K562 (cell line): Measurements from ENCODE around the gene COL23A1. TPM values are rescaled to one million over a fixed set of nuclear protein-coding genes. Genes with fewer than 3 reads are reported as not detected.

ENCODE experiments used
- ATAC-seq: fragments of 200-7000 bp; cut with Tn5 transposase; 3 replicates; pipeline ENCODE4 v1.9.1; 2020; ENCODE audit warnings: moderate library complexity
- BruUV-seq: library from RNA; stranded (reverse); fragments of 400-500 nt; replicated peaks from 2 replicates; lab custom pipeline; 2021; lab: Mats Ljungman, UMichigan
- CTCF ChIA-PET: fragments of 300-600 bp; formaldehyde crosslinking; extraction: SDS; loops from one replicate; lab custom pipeline; 2021; ENCODE audit warnings: low intra/inter-chr PET ratio; lab: Yijun Ruan, JAX
- POLR2A ChIA-PET: fragments of 300-600, 350-650 bp; sonication (Branson Sonifier 250); formaldehyde crosslinking; extraction: SDS; loops from one replicate; lab custom pipeline; 2021; ENCODE audit warnings: antibody characterized with exemption, inconsistent platforms; lab: Yijun Ruan, JAX
- DNase-seq, 4 experiments: peaks; one replicate each; pipeline versions ENCODE4 v3.0.0 to v3.0.0-alpha.2; 2011 to 2018; ENCODE audit warnings: low spot score in 3 of 4, mixed read lengths in 3 of 4; ENCODE audit errors: extremely low read depth in 1 of 4
- FAIRE-seq: peaks from 2 replicates; lab custom pipeline; 2011; peaks lifted over from hg19 to GRCh38; lab: Jason Lieb, UNC
- H2AFZ ChIP-seq: 2 replicates; pipeline ENCODE4 v1.6.0; 2011; ENCODE audit warnings: low read depth, low read length, control low read depth, inconsistent platforms
- H3K27ac ChIP-seq: fragments of 200-600 bp; 3 replicates; pipeline ENCODE4 v1.8.0; 2011; ENCODE audit warnings: low read depth, mild to moderate bottlenecking, control low read depth, inconsistent platforms, low read length, moderate library complexity, mixed read lengths; ENCODE audit errors: extremely low read depth
- H3K27me3 ChIP-seq, 2 experiments: fragments of 300-600 bp in 1 of 2; 2 replicates in 1 of 2; 3 replicates in 1 of 2; pipeline versions ENCODE4 v1.6.0 to v1.8.0; 2011; ENCODE audit warnings: inconsistent platforms in 2 of 2, low read length in 2 of 2, mild to moderate bottlenecking in 1 of 2, mixed read lengths in 1 of 2, moderate library complexity in 1 of 2; ENCODE audit not compliant: control insufficient read depth in 2 of 2, insufficient read depth in 2 of 2
- H3K36me3 ChIP-seq: fragments of 300-600 bp; 3 replicates; pipeline ENCODE4 v1.8.0; 2011; ENCODE audit warnings: mild to moderate bottlenecking, low read length, inconsistent platforms; ENCODE audit not compliant: control insufficient read depth, insufficient read depth
- H3K4me1 ChIP-seq, 2 experiments: fragments of 200-600 bp in 1 of 2; replicated peaks in 1 of 2; 2 replicates in 1 of 2; 3 replicates in 1 of 2; pipeline versions ENCODE4 v1.5.1 to v1.8.0; 2011; ENCODE audit warnings: inconsistent platforms in 2 of 2, low read length in 2 of 2, mild to moderate bottlenecking in 1 of 2, mixed read lengths in 1 of 2, moderate library complexity in 1 of 2; ENCODE audit not compliant: control insufficient read depth in 2 of 2, insufficient read depth in 2 of 2
- H3K4me2 ChIP-seq: 2 replicates; pipeline ENCODE4 v1.6.1; 2011; ENCODE audit warnings: low read length, control low read depth, inconsistent platforms, mixed read lengths; ENCODE audit not compliant: insufficient read depth
- H3K4me3 ChIP-seq: fragments of 200-600 bp; sonication (generic), shearing (Covaris generic); 2 replicates; pipeline ENCODE4 v1.5.1; 2016; ENCODE audit warnings: control low read depth, inconsistent platforms
- H3K79me2 ChIP-seq: fragments of 200-600 bp; 3 replicates; pipeline ENCODE4 v1.8.0; 2011; ENCODE audit warnings: low read length, inconsistent platforms; ENCODE audit not compliant: control insufficient read depth, insufficient read depth
- H3K9ac ChIP-seq, 2 experiments: 2 replicates each; pipeline versions ENCODE4 v1.6.0 to v1.6.1; 2011; ENCODE audit warnings: low read depth in 2 of 2, low read length in 2 of 2, control low read depth in 1 of 2, inconsistent platforms in 1 of 2, mild to moderate bottlenecking in 1 of 2, mixed read lengths in 1 of 2; ENCODE audit not compliant: insufficient read depth in 1 of 2
- H3K9me1 ChIP-seq: one replicate; pipeline ENCODE4 v1.6.0; 2011; ENCODE audit warnings: inconsistent platforms, mild to moderate bottlenecking, low read length, moderate library complexity; ENCODE audit not compliant: control insufficient read depth, insufficient read depth
- H3K9me3 ChIP-seq: replicated peaks from 2 replicates; pipeline ENCODE4 v1.5.1; 2011; ENCODE audit warnings: low read depth, low read length, inconsistent platforms; ENCODE audit not compliant: control insufficient read depth, insufficient read depth
- H4K20me1 ChIP-seq: replicated peaks from 2 replicates; pipeline ENCODE4 v1.6.1; 2011; ENCODE audit warnings: low read length, inconsistent platforms, mixed read lengths; ENCODE audit not compliant: control insufficient read depth, insufficient read depth
- ESRRB ChIP-seq: fragments of 250-450 bp; sonication (Bioruptor Pico); IDR thresholded peaks from 2 replicates; pipeline ENCODE4 v1.5.0; 2020; ENCODE audit warnings: mild to moderate bottlenecking, moderate library complexity, borderline replicate concordance
- IRF2 ChIP-seq: sonication (generic); formaldehyde crosslinking; IDR thresholded peaks from 2 replicates; pipeline ENCODE4 v1.8.1; 2022; ENCODE audit warnings: mild to moderate bottlenecking, missing genetic modification reagents
- MCM5 ChIP-seq: fragments of 450-650 bp; IDR thresholded peaks from 2 replicates; pipeline ENCODE4 v1.6.1; 2016; ENCODE audit warnings: low read depth
- PHF21A ChIP-seq: fragments of 450-650 bp; IDR thresholded peaks from 2 replicates; pipeline ENCODE4 v1.6.1; 2017; ENCODE audit warnings: low read depth, borderline replicate concordance
- PHF8 ChIP-seq: fragments of 200-600 bp; sonication (generic); IDR thresholded peaks from 2 replicates; pipeline ENCODE4 v1.6.1; 2012; ENCODE audit warnings: mixed run types, mild to moderate bottlenecking, inconsistent platforms, low read length, moderate library complexity, borderline replicate concordance
- PRPF4 ChIP-seq: fragments of 200-400 bp; formaldehyde crosslinking; IDR thresholded peaks from one replicate; pipeline ENCODE4 v1.6.1; 2017; ENCODE audit warnings: low read length, low read depth, mild to moderate bottlenecking; ENCODE audit not compliant: insufficient read depth, poor library complexity, severe bottlenecking
- RBM25 ChIP-seq: fragments of 200-400 bp; formaldehyde crosslinking; IDR thresholded peaks from 2 replicates; pipeline ENCODE4 v1.6.1; 2018; ENCODE audit warnings: low read length, low read depth, moderate library complexity; ENCODE audit not compliant: severe bottlenecking
- SIRT6 ChIP-seq: IDR thresholded peaks from one replicate; pipeline ENCODE4 v1.6.1; 2012; ENCODE audit warnings: low read depth, mild to moderate bottlenecking, control low read depth, inconsistent platforms, low read length, moderate library complexity
- SP1 ChIP-seq: sonication (generic); formaldehyde crosslinking; IDR thresholded peaks from 2 replicates; pipeline ENCODE4 v1.8.1; 2022; ENCODE audit warnings: mild to moderate bottlenecking, missing genetic modification reagents
- TEAD1 ChIP-seq, 2 experiments: fragments of 450-650 bp in 1 of 2; sonication (generic) in 1 of 2; formaldehyde crosslinking; IDR thresholded peaks; 2 replicates each; pipeline versions ENCODE4 v1.4.0 to v1.8.0; 2020 to 2022; ENCODE audit warnings: mild to moderate bottlenecking in 2 of 2, missing genetic modification reagents in 1 of 2
- ZBED1 ChIP-seq: IDR thresholded peaks from 2 replicates; pipeline ENCODE4 v1.6.1; 2014
- ZNF134 ChIP-seq: fragments of 250-450 bp; sonication (Bioruptor Pico); conservative IDR thresholded peaks from 2 replicates; pipeline ENCODE4 v1.4.0; 2020
- WGBS: fragments of 100-300 bp; shearing (Covaris generic); methylation state at CpG from one replicate; pipeline ENCODE4 v1.1.6; 2016; ENCODE audit warnings: low coverage, mixed read lengths; ENCODE audit not compliant: insufficient coverage; ENCODE audit errors: missing lambda C conversion rate; 5-methylcytosine and 5-hydroxymethylcytosine counted together
- in situ Hi-C: fragments of 300-500 bp; cut with MboI; formaldehyde crosslinking; loops from 4 replicates; pipeline ENCODE4 v1.15.0; 2018; ENCODE audit warnings: inconsistent platforms, mixed read lengths
- intact Hi-C: fragments of 100-400 bp; cut with micrococcal nuclease; formaldehyde crosslinking; loops from 2 replicates; pipeline ENCODE4 v1.14.2; 2022
- polyA plus RNA-seq, 8 experiments: library from polyadenylated mRNA; depleted of rRNA in 4 of 8; stranded (reverse) in 5 of 8; unstranded in 3 of 8; fragments of >200 nt; fragmentation: Nextera tagmentation in 2 of 8; fragmentation: Illumina TruSeq in 1 of 8; extraction: Ambion mirVana in 2 of 8; extraction: Trizol in 1 of 8; gene quantifications; 2 replicates each; pipeline versions ENCODE4 v1.2.1 to v1.2.3, GENCODE V29; 2011 to 2014; ENCODE audit warnings: inconsistent platforms in 1 of 8, missing spikeins in 1 of 8
- total RNA-seq, 7 experiments: library from RNA; depleted of rRNA in 6 of 7; stranded (reverse); fragments of >200 nt in 6 of 7; fragmentation: Illumina TruSeq in 2 of 7; extraction: Trizol in 2 of 7; gene quantifications; 2 replicates each; pipeline versions ENCODE4 v1.2.1 to v1.2.3, GENCODE V29; 2011 to 2021; ENCODE audit warnings: low replicate concordance in 1 of 7
- TF ChIP-seq, protein P1 (sequence below): fragments of 450-650 bp; IDR thresholded peaks from 2 replicates; pipeline ENCODE4 v1.6.1; 2016; ENCODE audit warnings: missing biosample characterization, missing genetic modification characterization

Gene COL23A1
- total and polyA plus RNA-seq, 9 of the 15 experiments (the other 6 are each of a cell fraction or from before 2014, with no cell fraction given), result 0.09 TPM; not detected in 8

DNA sequence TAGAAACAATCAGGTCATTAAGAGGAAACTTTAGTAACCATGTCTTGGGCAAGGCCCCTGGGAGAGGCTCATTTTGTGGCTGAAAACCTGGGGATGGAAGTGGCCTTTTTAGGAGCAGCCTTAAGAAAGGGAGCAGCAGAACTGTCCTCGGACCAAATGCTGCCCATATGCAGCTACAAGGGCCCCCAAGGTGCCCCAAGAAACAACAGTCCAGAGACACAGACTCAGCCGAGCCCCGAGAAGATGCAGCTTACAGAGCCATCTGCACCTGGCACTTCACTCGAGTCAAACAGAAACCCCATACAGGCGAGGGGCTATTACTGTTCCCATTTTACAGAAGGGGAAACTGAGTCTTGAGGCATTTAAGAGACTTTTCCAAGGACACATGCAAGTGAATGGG, 58.0 kb downstream of the COL23A1 start:
- in situ Hi-C loops, result no loop called here

DNA sequence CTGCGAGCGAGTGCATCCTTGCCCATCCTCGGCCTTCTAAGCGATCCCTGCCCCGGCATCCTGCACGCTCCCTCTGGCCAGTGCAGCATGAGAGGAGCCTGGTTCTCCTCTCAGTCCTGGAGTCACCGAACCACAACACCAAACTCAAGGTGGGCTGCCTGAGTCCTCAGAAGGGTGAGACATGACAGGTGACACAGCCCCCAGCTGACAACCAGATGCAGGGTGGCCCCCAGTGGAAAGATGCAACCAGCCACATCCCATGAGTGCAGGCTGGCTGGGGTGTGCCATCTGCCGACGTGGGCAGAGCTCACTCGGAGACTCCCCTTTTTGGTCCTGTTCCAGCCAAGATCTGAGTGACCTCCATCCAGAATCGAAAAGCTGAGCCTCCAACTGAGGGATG, 58.4 kb downstream of the COL23A1 start:
- in situ Hi-C loops (no loop called here), intact Hi-C loops (no loop called here)
- Histone ChIP-seq H3K9ac (no peak overlapping the region), H3K9me1 (no peaks in the 10 kb centered on the region), H4K20me1 (no peaks in the 10 kb centered on the region; the same call in 1 of the 2 replicates), H3K79me2 (no peaks in the 10 kb centered on the region), H3K4me3 (no peak overlapping the region), H3K4me2 (no peak overlapping the region), H3K36me3 (no peaks in the 10 kb centered on the region), H3K9me3 (no peaks in the 10 kb centered on the region), H3K4me1 (peaks cover 0 to 9% of the 10 kb centered on the region in 2 experiments; a peak in 2 of 5 replicates), H3K27me3 (peaks cover 10 to 78% of the 10 kb centered on the region in 2 experiments; a peak in 4 of 5 replicates), H2AFZ (no peak overlapping the region), H3K27ac (no peak overlapping the region)
- FAIRE-seq, result no peak
- no TSS peak for BruUV-seq
- TF ChIP-seq IRF2 (no peak), ZNF134 (CRISPR knock-in tag) (no peak), PHF8 (no peak), TEAD1 (CRISPR knock-in tag; IDR thresholded peaks at IDR 0.05) (no peak), PHF21A (no peak), MCM5 (no peak), PRPF4 (no peak)
- TF ChIP-seq, protein P1, sequence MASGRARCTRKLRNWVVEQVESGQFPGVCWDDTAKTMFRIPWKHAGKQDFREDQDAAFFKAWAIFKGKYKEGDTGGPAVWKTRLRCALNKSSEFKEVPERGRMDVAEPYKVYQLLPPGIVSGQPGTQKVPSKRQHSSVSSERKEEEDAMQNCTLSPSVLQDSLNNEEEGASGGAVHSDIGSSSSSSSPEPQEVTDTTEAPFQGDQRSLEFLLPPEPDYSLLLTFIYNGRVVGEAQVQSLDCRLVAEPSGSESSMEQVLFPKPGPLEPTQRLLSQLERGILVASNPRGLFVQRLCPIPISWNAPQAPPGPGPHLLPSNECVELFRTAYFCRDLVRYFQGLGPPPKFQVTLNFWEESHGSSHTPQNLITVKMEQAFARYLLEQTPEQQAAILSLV, result no peak
- CTCF ChIA-PET, result no interaction called here
- no peak for ATAC-seq
- 19% methylated on average over 11 of the region's 11 CpGs for WGBS
- POLR2A ChIA-PET, result interaction anchor here (0.6 to 0.7 kb wide), 2 partner anchors 76 to 1375 kb away, joined by 3 read pairs; no protein-coding TSS in a partner anchor
- no peak for DNase-seq

More for the DNA sequence above, 58.0 kb downstream of the COL23A1 start:
- H4K20me1 ChIP-seq, result no peaks in the 10 kb centered on the region; the same call in 1 of the 2 replicates
- H3K27ac ChIP-seq, result no peak overlapping the region
- peak; percentile 45 for TF ChIP-seq RBM25
- no peak for TF ChIP-seq SP1
- no peak for TF ChIP-seq SIRT6
- no peak for TF ChIP-seq ZBED1
- no peak for TF ChIP-seq ESRRB (CRISPR knock-in tag)
- no peaks in the 10 kb centered on the region for H3K9me1 ChIP-seq
- BruUV-seq, result no TSS peak
- ATAC-seq, result no peak
- H3K4me1 ChIP-seq, result peaks cover 0 to 9% of the 10 kb centered on the region in 2 experiments; a peak in 2 of 5 replicates
- no peaks in the 10 kb centered on the region for H3K36me3 ChIP-seq
- no peak overlapping the region for H3K4me2 ChIP-seq
- CTCF ChIA-PET, result no interaction called here
- H3K27me3 ChIP-seq, result peaks cover 9 to 78% of the 10 kb centered on the region in 2 experiments; a peak in 4 of 5 replicates
- intact Hi-C loops, result no loop called here
- DNase-seq, result no peak
- H3K79me2 ChIP-seq, result no peaks in the 10 kb centered on the region
- POLR2A ChIA-PET, result interaction anchor here (0.6 to 0.7 kb wide), 3 partner anchors 9 to 1375 kb away, joined by 3 read pairs; no protein-coding TSS in a partner anchor
- FAIRE-seq, result no peak
- no peak overlapping the region for H2AFZ ChIP-seq
- H3K4me3 ChIP-seq, result no peak overlapping the region
- no peaks in the 10 kb centered on the region for H3K9me3 ChIP-seq
- 0% methylated on average over 5 of the region's 5 CpGs for whole genome bisulfite sequencing
- H3K9ac ChIP-seq, result no peak overlapping the region
